ENCODE data around the gene CEPT1. TPM values are rescaled to one million over a fixed set of nuclear protein-coding genes. Genes with fewer than 3 reads are reported as not detected.

The CEPT1 gene
- total and polyA plus RNA-seq, 9 of the 15 experiments (the other 6 are each of a cell fraction or from before 2014, with no cell fraction given) = 24.4 to 72.6 (median 42.4) TPM

DNA sequence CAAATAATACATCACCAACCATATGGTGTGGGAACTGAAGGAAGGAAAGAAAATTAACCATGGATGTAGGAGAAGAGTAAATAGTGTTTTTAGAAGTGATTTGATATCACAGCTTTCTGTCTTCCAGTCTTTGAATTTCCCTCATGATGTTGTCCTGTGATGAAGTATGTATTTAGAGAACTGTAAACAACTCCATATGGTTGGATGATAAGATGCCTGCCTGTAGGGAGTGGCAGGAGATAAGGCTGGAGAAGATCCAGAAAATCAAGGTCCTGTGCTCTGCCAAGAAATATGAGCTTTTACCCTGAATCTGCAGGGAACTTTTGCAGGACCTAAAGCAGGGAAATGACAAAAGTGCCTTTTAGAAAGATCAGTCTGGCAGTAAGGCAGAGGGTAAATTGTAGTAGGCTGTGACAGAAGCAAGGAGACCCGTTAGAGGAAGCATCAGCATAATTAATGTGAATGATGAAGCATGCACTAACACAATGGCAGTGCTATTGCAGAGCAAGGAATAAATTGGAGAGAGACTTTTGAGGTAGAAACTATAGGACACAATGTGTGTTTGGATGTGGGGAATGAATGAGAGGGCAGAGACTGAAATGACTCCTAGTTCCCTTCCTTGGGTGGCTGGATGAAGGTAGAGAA is 21.9 kb downstream of the CEPT1 start (continued):
- TF ChIP-seq, protein P1, sequence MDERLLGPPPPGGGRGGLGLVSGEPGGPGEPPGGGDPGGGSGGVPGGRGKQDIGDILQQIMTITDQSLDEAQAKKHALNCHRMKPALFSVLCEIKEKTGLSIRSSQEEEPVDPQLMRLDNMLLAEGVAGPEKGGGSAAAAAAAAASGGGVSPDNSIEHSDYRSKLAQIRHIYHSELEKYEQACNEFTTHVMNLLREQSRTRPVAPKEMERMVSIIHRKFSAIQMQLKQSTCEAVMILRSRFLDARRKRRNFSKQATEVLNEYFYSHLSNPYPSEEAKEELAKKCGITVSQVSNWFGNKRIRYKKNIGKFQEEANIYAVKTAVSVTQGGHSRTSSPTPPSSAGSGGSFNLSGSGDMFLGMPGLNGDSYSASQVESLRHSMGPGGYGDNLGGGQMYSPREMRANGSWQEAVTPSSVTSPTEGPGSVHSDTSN (CRISPR knock-in tag; IDR thresholded peaks at IDR 0.05; ENCODE audit: low read depth) = no peak
- TF ChIP-seq, protein P1 (tag; conservative IDR thresholded peaks at IDR 0.05; ENCODE audit: low read depth) = peak; percentile 91
- TF ChIP-seq CBX2 (IDR thresholded peaks at IDR 0.05; ENCODE audit: insufficient read depth, low read length, poor library complexity, severe bottlenecking) (no peak), RBM17 (IDR thresholded peaks at IDR 0.05; ENCODE audit: borderline replicate concordance, low read depth, low read length) (no peak), PTTG1 (tag; IDR thresholded peaks at IDR 0.05; ENCODE audit: low read depth) (no peak), TCF3 (CRISPR knock-in tag; IDR thresholded peaks at IDR 0.05) (peak; percentile 99), ZNF354B (CRISPR knock-in tag; IDR thresholded peaks at IDR 0.05) (no peak), HNRNPL (IDR thresholded peaks at IDR 0.05; ENCODE audit: low read depth, low read length) (no peak), TCFL5 (CRISPR knock-in tag; conservative IDR thresholded peaks at IDR 0.05) (peak; percentile 83; the same call in 1 of the 2 replicates), NR1H2 (CRISPR knock-in tag; IDR thresholded peaks at IDR 0.05) (no peak)
- TF ChIP-seq, protein P2, sequence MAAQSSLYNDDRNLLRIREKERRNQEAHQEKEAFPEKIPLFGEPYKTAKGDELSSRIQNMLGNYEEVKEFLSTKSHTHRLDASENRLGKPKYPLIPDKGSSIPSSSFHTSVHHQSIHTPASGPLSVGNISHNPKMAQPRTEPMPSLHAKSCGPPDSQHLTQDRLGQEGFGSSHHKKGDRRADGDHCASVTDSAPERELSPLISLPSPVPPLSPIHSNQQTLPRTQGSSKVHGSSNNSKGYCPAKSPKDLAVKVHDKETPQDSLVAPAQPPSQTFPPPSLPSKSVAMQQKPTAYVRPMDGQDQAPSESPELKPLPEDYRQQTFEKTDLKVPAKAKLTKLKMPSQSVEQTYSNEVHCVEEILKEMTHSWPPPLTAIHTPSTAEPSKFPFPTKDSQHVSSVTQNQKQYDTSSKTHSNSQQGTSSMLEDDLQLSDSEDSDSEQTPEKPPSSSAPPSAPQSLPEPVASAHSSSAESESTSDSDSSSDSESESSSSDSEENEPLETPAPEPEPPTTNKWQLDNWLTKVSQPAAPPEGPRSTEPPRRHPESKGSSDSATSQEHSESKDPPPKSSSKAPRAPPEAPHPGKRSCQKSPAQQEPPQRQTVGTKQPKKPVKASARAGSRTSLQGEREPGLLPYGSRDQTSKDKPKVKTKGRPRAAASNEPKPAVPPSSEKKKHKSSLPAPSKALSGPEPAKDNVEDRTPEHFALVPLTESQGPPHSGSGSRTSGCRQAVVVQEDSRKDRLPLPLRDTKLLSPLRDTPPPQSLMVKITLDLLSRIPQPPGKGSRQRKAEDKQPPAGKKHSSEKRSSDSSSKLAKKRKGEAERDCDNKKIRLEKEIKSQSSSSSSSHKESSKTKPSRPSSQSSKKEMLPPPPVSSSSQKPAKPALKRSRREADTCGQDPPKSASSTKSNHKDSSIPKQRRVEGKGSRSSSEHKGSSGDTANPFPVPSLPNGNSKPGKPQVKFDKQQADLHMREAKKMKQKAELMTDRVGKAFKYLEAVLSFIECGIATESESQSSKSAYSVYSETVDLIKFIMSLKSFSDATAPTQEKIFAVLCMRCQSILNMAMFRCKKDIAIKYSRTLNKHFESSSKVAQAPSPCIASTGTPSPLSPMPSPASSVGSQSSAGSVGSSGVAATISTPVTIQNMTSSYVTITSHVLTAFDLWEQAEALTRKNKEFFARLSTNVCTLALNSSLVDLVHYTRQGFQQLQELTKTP (IDR thresholded peaks at IDR 0.05; ENCODE audit: low read depth in 1 of 2, partially characterized antibody in 2 of 2) = peak; percentile 48 to 66
- TF ChIP-seq, protein P3, sequence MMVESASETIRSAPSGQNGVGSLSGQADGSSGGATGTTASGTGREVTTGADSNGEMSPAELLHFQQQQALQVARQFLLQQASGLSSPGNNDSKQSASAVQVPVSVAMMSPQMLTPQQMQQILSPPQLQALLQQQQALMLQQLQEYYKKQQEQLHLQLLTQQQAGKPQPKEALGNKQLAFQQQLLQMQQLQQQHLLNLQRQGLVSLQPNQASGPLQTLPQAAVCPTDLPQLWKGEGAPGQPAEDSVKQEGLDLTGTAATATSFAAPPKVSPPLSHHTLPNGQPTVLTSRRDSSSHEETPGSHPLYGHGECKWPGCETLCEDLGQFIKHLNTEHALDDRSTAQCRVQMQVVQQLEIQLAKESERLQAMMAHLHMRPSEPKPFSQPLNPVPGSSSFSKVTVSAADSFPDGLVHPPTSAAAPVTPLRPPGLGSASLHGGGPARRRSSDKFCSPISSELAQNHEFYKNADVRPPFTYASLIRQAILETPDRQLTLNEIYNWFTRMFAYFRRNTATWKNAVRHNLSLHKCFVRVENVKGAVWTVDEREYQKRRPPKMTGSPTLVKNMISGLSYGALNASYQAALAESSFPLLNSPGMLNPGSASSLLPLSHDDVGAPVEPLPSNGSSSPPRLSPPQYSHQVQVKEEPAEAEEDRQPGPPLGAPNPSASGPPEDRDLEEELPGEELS (CRISPR knock-in tag; IDR thresholded peaks at IDR 0.05; ENCODE audit: borderline replicate concordance) = 0 out of 2 replicates have a peak, but pooled peaks have one; percentile 43

Data from K562 (cell line).